ENCODE data around the gene STRA8. TPM values are rescaled to one million over a fixed set of nuclear protein-coding genes. Genes with fewer than 3 reads are reported as not detected.
"Not testable (repeated sequence)": the region's sequence is repeated elsewhere in the genome, so short reads cannot be mapped to it uniquely, and the experiment has no call there.

Gene STRA8
- total RNA-seq, 3 donors from 2014 or later: not detected

- TF ChIP-seq CTCF (IDR thresholded peaks at IDR 0.05): no peak
- intact Hi-C loops (cut with DNase I, micrococcal nuclease): no loop called here
- no peaks in the 10 kb centered on the region for H3K36me3 ChIP-seq (ENCODE audit: low read depth)
- H3K4me1 ChIP-seq (ENCODE audit: low read depth): no peaks in the 10 kb centered on the region
- H3K4me3 ChIP-seq: no peak overlapping the region
- DNase-seq: no peak
- ATAC-seq: no peak
- no peaks in the 10 kb centered on the region for H3K9me3 ChIP-seq
Observed at GRCh38 chr7:135232720-135233119, 918 bp upstream of the STRA8 start.

GRCh38 chr7:135234095-135234494 lies 457 bp downstream of the STRA8 start:
- H3K4me1 ChIP-seq (ENCODE audit: low read depth); H3K9me3 ChIP-seq; intact Hi-C loops (cut with DNase I, micrococcal nuclease); H3K4me3 ChIP-seq; H3K36me3 ChIP-seq (ENCODE audit: low read depth); DNase-seq; ATAC-seq: not testable (repeated sequence)

- DNase-seq (no peak), ATAC-seq (no peak)
- TF ChIP-seq CTCF (IDR thresholded peaks at IDR 0.05): no peak
- no peaks in the 10 kb centered on the region for H3K4me1 ChIP-seq (ENCODE audit: low read depth)
- no peaks in the 10 kb centered on the region for H3K36me3 ChIP-seq (ENCODE audit: low read depth)
- no peak overlapping the region for H3K4me3 ChIP-seq
- no peaks in the 10 kb centered on the region for H3K9me3 ChIP-seq
- intact Hi-C loops (cut with DNase I, micrococcal nuclease): no loop called here
Observed at GRCh38 chr7:135234727-135235126, 1.1 kb downstream of the STRA8 start.

DNA sequence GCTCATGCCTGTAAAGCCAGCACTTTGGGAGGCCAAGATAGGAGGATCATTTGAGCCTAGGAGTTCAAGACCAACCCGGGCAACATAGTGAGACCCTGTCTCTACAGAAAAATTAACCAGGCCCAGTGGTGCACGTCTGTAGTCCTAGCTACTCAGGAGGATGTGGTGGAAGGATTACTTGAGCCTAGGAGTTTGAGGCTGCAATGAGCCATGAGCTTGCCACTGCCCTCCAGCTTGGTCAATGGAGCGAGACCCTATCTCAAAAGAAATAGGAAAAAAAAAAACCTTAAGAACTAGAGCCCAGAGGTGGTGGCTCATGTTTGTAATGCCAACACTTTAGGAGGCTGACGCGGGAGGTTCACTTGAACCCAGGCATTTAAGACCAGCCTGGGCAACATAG lies 2.2 kb downstream of the STRA8 start:
- no peak for DNase-seq
- ATAC-seq: no peak
- TF ChIP-seq CTCF (IDR thresholded peaks at IDR 0.05): no peak
- H3K36me3 ChIP-seq (ENCODE audit: low read depth): no peaks in the 10 kb centered on the region
- H3K4me1 ChIP-seq (ENCODE audit: low read depth): no peaks in the 10 kb centered on the region
- intact Hi-C loops (cut with DNase I, micrococcal nuclease): no loop called here
- H3K4me3 ChIP-seq: no peak overlapping the region
- no peaks in the 10 kb centered on the region for H3K9me3 ChIP-seq

- no peaks in the 10 kb centered on the region for H3K9me3 ChIP-seq
- ATAC-seq (no peak), DNase-seq (no peak)
- TF ChIP-seq CTCF (IDR thresholded peaks at IDR 0.05): no peak
- no peaks in the 10 kb centered on the region for H3K4me1 ChIP-seq (ENCODE audit: low read depth)
- intact Hi-C loops (cut with DNase I, micrococcal nuclease): no loop called here
- H3K4me3 ChIP-seq: no peak overlapping the region
- no peaks in the 10 kb centered on the region for H3K36me3 ChIP-seq (ENCODE audit: low read depth)
Observed at GRCh38 chr7:135236727-135237126, 3.1 kb downstream of the STRA8 start.

DNA sequence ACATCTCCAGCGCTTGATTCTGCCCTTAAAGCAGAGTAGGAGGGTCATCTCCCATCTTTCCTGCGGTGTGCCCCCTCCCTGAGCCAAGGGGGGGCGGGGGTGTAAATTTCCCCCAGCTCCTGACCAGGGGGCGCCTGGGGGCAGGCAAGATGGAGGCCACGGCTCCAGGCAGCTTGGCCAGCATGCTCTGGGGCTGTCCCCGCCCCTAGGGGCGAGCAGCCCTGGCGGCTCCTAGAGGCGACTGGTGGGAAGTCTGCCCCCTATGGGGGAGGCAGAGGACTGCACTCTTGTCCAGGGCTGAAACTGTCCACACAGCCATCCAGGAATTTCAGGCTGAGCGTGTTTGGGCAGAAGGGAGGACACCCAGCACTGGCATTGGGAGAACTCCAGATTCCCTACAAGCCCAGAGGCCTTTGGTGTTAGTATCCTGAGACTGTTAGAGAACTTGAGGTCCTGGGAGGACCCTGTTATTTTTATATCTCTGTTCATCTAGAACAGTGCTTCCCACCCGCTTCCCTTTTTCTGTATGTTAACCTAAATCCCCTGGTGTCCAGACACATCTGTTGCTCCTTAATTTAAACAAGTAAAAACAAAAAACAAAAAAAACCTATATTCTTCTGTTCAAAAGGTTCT lies 4.6 kb downstream of the STRA8 start:
- Histone ChIP-seq H3K4me1 (ENCODE audit: low read depth) (no peaks in the 10 kb centered on the region), H3K9me3 (no peaks in the 10 kb centered on the region), H3K36me3 (ENCODE audit: low read depth) (no peaks in the 10 kb centered on the region), H3K4me3 (no peak overlapping the region)
- no peak for TF ChIP-seq CTCF (IDR thresholded peaks at IDR 0.05)
- ATAC-seq (peak; percentile 33), DNase-seq (no peak)
- intact Hi-C loops (cut with DNase I, micrococcal nuclease): no loop called here
